Astrocyte of the cerebellum (primary cell): ENCODE measurements around the gene GMPPB.

Experiments
- DNase-seq: peaks from one replicate; pipeline ENCODE4 v3.0.0-alpha.2; 2011; ENCODE audit warnings: low read depth
- H3K4me3 ChIP-seq: 2 replicates; pipeline ENCODE4 v1.5.1; 2011; ENCODE audit warnings: mild to moderate bottlenecking, low read depth, low read length, moderate library complexity
- in situ Hi-C: cut with HindIII; loops from 2 replicates; pipeline ENCODE4 v1.10.0; 2017; ENCODE audit warnings: low sequenced_read_pairs
- TF ChIP-seq, protein P1 (sequence below): IDR thresholded peaks from 2 replicates; pipeline ENCODE4 v1.5.1; 2012; ENCODE audit warnings: low read length, low read depth, moderate library complexity, mild to moderate bottlenecking; ENCODE audit errors: missing control alignments

Gene GMPPB

DNA sequence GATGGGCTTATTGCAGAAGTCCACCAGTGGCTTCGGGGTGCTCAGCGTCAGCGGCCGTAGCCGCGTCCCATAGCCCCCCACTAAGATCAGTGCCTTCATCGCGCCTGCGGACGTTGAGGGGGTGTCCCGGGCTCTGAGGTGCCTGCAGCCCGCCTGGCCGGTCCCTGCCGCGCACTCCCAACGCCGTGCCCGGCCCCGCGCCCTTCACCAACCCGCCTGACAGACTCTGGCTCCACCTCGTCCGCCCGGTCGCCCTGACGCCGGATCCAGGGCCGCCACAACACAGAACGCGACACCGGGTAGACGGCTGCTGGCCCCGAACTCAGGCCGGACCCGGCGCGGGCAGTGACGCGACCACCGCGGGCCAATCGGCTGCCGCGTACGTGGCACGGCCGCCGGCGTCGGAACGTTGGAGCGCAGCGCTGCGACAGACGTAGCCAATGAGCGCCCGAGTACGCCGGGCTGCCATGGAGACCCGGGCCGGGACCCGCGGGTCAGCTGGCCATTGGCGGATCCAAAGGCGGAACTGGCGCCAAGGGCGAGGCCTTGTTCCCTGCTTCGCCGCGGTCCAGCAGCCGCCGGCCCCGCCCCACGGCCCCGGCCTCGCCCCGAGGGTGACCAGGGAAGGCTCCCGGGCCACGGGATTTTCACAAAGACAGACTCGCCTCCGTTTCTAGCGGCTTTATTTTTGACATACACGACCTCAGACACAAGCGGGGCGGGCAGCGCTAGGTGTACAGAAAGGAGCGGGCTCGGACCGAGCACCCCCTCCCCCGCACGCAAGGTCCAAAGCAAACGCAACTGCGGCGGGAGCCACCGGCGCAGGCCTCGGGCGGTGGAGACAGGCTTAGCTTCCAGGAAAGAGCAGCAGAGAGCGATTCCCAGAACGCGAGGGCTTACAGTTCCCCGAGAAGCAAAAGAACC, at the start of gene GMPPB:
Gene GMPPB, minus strand, starts transcription at position 324 of the 924 bp plus-strand sequence. Its CDS starts 225 bp downstream, at position 99.
- peak; percentile 91 for DNase-seq
- TF ChIP-seq, protein P1, sequence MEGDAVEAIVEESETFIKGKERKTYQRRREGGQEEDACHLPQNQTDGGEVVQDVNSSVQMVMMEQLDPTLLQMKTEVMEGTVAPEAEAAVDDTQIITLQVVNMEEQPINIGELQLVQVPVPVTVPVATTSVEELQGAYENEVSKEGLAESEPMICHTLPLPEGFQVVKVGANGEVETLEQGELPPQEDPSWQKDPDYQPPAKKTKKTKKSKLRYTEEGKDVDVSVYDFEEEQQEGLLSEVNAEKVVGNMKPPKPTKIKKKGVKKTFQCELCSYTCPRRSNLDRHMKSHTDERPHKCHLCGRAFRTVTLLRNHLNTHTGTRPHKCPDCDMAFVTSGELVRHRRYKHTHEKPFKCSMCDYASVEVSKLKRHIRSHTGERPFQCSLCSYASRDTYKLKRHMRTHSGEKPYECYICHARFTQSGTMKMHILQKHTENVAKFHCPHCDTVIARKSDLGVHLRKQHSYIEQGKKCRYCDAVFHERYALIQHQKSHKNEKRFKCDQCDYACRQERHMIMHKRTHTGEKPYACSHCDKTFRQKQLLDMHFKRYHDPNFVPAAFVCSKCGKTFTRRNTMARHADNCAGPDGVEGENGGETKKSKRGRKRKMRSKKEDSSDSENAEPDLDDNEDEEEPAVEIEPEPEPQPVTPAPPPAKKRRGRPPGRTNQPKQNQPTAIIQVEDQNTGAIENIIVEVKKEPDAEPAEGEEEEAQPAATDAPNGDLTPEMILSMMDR: no peak
- H3K4me3 ChIP-seq: peak within 1 kb of the TSS; percentile 94
- in situ Hi-C loops: no loop called here

DNA sequence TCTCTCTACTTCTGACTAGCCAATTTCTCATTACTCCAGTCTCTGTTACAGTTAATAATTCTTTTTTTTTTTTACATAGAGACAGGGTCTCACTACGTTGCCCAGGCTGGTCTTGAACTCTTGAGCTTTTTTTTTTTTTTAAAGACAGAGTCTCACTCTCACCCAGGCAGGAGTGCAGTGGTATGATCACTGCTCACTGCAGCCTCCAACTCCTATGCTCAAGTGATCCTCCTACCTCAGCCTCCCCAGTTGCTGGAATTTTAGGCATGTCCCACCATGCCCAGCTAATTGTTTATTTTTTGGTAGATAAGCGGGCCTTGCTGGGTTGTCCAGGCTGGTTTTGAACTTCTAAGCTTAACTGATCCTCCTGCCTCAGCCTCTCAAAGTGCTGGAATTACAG, 49.0 kb upstream of the GMPPB start:
- DNase-seq: no peak
- TF ChIP-seq, protein P1: no peak
- no peak overlapping the region for H3K4me3 ChIP-seq
- in situ Hi-C loops: no loop called here

DNA sequence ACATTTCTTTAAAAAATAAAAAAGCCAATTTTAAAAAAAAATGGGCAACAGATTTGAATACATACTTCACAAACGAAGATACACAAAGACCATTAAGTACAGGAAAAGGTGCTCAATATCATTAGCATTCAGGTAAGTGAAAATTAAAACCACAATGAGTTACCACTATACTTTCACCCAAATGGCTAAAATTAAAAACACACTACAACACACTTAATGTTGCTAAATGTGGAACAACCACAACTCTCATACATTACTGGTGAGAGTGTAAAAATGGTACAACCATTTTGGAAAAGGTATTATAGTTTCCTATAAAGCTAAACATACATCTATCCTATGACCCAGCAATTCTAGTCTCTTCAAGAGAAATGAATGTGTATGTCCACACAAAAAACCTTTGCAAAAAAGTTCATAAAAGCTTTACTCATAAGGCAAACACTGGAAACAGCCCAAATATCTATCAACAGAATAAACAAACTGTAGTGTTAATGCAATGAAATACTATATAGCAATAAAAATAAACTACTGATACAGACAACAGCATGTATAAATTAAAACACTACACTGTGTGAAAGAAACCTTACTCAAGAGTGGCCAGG, 47.7 kb upstream of the GMPPB start:
- TF ChIP-seq, protein P1: no peak
- in situ Hi-C loops: no loop called here
- no peak overlapping the region for H3K4me3 ChIP-seq
- no peak for DNase-seq

DNA sequence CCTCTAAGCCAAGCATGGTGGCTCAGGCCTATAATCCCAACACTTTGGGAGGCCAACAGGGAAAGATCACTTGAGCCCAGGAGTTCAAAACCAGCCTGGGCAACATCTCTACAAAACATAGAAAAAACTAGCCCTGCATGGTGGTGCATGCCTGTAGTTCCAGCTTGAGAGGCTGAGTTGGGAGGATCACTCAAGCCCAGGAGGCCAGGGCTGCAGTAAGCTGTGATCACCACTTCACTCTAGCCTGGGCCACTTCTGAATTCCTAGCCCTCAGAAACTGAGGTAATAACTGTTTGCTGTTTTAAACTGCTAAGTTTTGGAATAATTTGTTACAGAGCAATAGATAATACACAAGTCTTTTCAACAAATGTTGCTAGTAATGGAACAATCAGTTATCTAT, 46.2 kb upstream of the GMPPB start:
- in situ Hi-C loops: no loop called here
- DNase-seq: no peak
- no peak overlapping the region for H3K4me3 ChIP-seq
- TF ChIP-seq, protein P1: no peak

DNA sequence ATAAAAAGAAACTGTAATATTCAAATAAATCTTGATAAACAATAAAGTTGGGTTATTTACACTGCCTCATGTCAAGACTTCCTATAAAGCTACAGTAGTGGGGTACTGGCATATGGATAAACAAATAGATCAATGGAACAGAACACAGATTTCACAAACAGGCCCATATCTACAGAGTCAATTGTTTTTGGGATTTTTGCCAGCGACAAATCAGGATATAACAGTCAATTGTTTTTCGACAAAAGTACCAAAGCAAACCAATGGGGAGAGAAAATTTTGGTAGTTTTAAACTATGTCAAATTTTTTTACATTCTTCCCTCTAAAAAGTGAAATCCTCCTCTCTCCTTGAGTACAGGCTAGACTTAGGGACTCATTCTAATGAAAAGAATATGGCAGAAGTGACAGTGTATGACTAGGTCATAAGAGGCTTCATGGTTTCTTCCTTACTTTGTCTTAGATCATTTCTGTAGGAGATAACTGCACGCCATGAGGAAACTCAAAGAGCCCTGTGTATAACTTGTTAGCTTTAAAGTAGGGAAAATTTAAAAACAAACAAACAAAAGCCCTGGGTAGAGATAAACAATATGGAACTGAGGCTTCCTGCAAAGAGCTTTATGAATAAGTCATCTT, 45.6 kb upstream of the GMPPB start:
- no peak for DNase-seq
- in situ Hi-C loops: no loop called here
- TF ChIP-seq, protein P1: no peak
- no peak overlapping the region for H3K4me3 ChIP-seq

DNA sequence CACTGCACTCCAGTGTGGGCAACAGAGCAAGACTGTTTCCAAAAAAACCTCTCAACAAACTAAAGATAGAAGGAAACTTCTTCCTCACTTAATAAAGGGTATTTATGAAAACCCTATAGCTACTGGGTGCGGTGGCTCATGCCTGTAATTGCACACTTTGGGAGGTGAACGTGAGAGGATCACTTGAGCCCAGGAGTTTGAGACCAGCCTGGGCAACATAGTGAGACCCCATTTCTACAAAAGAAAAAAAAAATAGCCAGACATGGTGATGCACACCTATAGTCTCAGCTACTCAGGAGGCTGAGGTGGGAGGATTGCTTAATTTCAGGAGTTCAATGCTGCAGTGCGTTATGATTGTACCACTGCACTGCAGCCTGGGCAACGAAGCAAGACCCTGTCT, 40.2 kb upstream of the GMPPB start:
- DNase-seq: no peak
- TF ChIP-seq, protein P1: no peak
- no peak overlapping the region for H3K4me3 ChIP-seq
- in situ Hi-C loops: no loop called here
